HG03159 (cell line): Measurements from ENCODE around the gene DLGAP1.

Source experiments
- ATAC-seq: cut with Tn5 transposase; IDR thresholded peaks from one replicate; pipeline ENCODE4 v1.9.1; 2021; ENCODE audit warnings: mild to moderate bottlenecking, moderate library complexity; ENCODE audit not compliant: unreplicated experiment

The DLGAP1 gene

DNA sequence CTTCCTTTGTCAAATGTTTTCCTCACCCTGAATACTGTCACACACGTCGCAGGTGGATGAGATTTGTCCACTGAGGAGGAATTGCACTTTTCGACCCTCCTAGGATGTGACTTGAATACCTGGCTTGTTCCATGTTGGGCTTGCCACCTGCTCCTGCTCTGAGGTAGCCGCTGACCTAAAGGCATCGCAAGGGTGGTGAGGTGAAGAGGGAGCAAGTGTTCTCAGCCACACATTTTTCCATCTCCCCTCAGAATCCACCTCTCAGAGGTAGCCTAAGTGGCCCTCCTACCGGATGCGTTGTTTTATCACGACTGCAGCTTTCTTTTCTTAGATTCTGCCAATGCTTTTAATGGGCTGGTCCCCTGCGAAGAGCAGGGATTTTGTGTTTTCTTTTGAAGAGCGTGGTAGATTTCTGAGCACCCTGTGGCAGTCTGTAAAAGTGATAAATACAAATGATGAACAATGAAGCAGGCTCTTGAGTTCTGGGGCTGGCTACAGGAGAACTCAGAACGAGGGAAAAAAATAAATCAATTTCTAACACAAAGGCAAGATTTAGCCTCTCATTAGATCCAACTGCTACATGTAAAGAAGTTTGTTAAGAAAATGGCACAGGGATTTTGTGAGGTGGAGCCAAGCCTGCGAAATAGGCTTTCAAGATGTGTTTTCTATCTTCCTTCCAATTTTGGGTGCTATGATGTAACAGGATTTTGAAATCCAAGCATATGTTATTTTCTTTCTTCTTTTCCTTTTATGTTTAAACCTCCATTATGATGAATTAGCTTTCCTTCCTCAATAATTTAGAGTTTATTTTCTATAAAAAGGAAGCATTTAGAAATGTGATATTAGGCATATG, 618.4 kb downstream of the DLGAP1 start:
- ATAC-seq: no peak

DNA sequence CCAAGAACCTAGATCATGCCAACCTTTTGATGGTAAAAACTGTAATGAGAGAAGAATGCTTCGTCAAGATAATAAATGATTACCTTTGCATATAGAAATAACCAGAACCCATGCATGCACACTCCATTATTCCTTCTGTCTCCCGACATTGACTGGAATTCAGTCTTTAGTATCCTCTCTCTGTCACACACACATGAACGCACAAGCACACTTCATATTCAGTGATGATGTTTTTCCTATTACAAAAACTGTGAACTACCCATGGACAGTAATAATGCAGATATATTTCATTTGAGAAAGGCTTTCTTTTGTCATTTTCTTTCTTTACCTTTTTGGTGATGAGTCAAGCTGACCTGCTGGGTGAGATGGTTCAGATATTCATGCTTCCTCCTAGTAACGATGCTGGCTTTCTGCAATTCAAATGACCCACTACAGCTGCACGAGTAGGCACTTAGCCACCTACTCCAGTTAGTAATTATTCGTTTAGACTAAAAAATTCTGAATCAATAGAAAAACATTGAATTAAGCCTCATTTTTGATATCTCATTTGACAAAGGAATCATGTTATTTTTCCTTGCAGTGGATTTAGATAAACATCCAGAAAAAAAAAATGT, 623.0 kb downstream of the DLGAP1 start:
- ATAC-seq: no peak

DNA sequence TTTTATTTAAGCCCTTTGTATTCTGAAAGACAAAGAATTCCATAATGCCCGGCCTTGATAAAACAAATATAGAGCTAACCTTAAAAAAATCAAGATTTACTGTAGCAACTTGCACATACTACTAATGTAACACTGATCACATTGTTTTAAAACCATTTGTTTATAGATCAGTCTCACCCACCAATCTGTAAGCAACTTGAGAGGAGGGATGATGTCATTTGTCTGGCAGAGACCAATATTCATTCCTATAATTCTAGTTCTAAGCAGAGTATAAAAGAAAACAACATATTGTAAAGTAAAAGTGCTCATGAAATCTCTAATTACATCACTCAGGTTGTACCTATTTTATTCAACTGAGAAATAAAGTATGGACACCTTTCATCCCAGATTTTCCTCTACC, 624.5 kb downstream of the DLGAP1 start:
- ATAC-seq: no peak

DNA sequence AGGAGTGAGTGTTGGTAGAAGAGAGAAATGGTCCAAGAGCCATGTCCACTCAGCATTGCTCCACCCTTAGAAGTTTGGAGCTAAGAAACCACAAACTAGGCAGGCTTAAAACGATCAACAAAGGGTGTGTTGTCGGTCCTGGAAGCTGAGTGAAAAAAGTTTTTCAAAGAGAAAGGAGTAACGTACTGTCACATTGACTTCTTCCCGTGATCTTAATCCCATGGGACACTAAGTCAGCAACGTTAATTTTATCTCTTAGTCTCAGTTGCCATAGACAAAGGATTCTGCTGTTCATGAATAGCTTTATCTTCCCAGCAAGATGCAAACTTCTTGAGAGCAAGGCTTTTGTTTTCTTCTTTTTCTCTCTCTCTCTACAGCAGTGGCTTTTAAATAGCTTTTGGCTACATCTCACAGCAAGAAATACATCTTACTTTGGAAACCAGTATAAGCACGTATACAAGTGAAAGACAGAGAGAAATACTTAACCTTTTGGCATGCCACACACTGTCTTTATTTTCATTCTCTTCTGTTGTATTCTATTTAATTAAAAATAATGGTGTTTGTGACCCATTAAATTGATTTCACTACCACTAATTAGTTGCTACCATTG, 627.8 kb downstream of the DLGAP1 start:
- ATAC-seq: no peak

DNA sequence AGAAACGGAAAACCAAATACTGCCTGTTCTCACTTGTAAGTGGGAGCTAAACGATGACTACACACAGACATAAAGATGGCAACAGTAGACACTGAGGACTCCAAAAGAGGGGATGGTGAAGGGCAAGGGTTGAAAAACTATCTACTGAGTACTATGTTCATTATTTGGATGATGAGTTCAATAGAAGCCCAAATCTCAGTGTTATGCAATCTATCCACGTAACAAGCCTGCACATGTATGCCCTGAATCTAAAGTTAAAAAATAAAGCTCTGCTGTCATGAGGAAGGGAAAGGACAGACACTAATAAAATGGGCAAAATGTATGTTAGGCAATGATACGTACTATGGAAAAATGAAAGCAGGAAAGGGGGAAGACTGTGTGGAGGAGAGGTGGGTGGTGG, 629.1 kb downstream of the DLGAP1 start:
- no peak for ATAC-seq

DNA sequence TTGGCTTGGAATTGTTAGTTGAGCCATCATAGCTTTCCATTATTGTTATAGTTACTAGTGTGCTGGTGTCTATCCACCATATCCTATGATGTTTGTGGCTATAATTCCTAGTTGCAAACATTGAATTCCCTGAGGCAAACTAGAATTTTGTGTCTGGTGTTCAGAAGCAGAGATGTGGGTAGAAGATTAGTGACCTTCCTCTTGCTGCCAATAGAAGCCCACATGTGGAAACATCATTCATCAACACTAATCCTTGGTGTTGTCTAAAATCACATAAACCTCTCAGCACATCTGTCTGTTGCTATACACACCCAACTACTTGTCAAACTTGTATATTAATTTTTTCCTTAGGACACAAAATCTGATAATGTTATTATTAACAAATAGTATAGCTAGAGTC, 631.0 kb downstream of the DLGAP1 start:
- ATAC-seq: no peak

DNA sequence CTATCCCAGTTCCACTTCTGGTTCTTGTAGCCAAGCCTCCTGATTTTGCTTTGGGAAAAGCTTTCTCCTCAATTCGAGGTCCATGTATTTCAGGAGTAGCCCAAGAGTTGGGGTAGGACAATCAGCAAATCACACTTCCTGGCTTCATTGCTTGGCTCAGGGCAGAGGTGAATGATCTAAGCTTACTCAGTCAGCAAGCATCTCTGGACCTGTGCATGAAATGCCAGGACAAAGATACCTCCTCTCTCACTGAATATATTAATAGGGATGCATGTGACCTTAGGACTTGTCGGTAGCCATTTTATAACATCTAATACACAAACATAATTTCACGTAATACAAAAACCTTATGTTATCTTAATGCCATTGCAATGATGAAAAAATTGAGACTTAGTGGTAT, 632.0 kb downstream of the DLGAP1 start:
- no peak for ATAC-seq

DNA sequence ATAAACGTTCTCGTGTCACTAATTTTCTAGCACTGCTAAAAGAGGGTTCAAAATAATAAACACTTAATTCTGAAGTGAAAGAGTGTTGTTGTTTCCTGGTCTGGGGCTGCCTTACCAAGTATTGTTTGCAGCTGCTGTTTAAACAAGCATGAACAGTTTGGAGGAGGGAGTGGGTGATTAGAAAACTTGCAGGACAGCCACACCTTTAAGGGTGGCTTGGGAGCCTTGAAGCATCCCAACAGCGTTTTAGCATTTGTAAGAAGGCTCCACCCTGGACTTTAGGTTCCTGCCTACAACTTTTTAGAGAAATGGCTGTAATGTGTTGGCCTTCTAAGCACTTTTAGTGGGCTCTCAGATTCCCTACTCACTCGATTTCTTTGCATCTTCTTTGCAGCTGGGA, 633.6 kb downstream of the DLGAP1 start:
- ATAC-seq: no peak

DNA sequence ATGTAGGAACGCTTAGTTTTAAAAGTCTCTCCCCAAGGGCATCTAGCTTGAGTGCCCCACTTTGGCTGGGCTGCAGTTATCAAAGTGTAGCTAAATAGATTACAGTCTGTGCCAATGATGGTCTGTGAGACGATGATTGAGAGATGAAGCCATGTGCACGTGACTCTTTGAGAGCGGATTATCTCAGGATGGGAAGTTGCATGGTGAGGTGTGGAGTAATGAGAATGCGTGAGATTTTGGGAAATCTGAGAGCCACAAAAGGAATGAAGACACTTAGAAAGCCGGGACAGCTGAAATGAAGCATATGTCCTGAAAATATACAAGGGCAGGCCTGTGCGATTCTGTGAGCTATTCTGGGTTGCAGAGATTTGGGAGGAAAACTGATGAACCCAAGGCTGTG, 635.1 kb downstream of the DLGAP1 start:
- no peak for ATAC-seq

DNA sequence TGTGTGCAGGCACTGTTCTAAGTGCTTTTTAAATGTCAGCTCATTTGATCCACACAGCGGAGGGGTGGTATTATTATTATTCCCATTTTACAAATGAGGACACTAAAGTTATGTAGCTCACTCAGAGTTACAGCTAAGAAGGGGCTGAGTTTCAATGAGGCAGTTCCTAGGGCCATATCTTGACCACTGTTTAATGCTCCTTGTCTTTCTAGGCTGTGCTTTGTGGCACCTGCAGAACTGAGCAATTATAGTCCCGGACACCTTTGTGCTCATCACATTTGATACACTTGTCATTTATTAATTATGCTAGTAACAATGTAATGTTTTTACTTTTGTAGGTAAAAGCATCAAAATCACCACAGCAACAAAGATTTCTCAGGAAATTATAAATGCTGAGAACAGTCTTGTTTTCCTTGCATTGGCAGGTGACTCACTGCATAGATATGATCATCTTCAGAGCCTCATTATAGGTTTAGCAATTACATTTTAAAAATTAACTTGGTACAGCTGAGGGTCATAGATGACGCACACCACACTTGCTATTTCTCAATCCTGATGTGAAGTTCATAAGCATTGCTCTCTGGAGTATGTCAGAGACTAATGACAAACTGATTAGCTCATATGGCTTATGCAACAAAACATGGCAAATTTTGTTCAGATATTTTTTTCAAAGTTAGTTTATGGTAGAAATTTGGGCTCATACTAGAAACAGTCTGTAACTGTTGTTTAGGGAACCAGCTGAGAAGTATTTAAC, 638.3 kb downstream of the DLGAP1 start:
- ATAC-seq: no peak

DNA sequence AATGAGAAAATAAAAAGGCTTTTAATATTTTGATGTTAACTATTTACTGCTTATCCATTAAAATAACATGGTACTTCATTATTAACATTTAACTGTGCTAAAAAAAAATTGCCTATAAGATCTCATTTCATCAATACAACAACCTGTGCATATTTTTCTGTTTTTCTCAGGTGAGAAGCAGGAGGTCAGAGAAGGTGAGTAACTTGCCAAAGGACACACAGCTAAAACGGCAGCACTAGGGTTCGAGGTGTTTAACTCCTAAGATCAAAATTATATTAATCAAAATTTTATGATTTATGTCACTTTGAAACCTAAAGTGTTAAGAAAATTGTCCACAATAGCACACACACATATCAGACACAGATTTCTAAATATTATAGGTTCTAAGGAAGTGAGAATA, 639.1 kb downstream of the DLGAP1 start:
- no peak for ATAC-seq

DNA sequence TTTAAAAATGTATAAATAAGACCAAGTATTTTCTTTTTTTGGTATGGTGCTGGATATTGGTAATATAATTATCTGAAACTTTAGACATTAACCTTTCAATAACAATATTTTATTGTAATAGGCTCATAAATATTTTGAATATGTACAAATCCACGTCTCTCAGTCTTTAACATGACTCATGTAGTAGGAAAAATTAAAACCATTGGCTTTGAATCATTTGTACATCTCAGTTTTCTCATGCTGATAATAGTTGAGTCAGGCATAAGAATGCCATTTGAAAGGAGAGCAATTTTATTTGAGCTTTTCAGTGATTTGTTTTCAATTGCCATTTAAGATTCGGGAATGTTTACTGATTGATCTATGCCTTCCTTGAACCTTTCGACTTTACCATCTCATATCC, 640.3 kb downstream of the DLGAP1 start:
- no peak for ATAC-seq

DNA sequence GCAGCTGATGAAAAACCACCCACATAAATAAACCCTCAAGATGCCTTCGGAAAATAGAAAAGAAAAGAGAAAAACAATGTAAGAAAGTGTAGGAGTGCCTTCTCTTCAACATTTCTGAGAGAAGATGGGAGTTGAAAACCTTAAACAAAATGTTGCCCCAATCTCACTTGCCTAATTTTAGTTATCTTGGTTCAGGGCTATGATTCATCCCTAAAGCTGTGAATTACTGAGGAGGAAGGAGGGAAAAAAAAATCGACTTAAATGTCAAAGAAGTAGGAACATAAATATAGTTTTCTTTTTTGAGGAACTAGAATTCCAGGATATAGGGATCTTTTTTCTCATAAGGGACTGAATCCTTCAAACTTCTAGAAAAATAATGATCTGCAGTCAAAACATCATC, 644.8 kb downstream of the DLGAP1 start:
- ATAC-seq: no peak

DNA sequence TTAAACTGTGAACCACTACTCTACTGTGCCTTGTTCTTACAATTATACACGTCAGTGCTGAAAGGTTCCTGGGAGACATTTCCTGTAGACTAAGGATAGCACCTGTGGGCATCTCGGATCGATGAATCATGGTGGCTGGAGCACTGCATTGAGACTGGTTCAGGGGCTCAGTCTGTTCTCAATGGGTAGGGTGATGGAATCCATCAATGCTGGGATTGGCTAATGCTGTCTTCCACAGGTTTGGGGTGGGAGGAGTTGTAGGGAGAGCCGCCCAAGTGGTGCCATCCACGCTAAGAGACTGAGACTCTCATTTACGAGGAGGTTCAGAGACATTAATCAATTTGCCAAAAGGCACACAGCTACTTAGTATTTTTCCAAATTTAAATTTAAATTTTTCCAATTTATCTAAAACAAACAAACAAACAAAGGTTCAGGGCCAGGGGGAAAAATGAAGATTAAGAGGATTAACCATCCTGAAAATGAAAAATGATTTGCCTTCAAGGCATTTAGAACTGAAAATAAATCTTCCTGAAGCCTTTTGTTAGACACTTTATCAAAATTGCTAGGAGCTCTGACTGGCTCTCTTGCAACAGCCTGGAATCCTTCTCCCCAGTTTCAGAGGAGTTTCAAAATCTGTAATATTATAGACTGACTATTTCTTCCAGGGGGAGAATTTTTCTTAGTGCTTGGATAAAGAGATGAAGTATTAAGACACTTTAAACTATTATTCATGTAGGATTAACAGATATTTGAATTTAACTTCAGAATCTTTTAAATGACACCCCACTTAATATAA, 645.9 kb downstream of the DLGAP1 start:
- ATAC-seq: no peak

DNA sequence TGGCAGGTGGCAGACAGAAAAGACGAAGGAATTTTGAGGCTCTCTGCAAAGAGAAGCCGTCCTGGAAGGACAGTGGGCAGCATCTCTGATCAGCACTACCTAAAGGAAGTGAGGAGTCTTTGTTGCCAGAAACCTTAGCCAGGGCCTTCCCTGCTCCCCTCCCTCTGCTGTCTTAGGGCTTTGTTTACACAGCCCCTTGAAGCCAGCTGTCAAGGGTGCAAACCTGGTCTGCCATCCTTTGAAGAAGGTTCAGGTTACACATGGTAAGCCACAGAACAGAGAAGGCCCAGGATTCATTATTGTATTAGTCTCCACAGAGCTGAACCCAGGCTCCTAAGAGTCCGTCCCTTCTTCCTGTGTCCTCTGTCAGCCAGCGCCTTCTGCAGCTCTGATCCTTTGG, 648.5 kb downstream of the DLGAP1 start:
- no peak for ATAC-seq

DNA sequence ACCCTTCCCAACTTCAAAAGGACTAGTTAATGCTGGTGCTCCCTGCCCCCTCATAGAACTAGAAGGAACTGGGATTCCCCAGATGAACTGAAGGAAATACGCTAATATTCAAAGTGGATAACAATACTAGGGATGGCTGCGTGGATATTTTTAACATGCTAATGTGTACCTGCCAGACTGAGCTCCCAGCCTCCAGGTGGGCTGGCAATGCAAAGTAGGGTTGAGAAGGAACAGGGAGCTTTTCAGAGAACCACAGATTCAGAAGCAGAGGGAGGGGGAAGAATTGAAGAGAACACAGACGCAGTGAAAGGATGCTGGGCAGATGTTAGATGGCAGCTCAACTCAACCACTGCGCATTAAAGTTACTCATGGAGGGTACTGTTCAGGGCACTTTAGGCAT, 650.8 kb downstream of the DLGAP1 start:
- ATAC-seq: no peak

DNA sequence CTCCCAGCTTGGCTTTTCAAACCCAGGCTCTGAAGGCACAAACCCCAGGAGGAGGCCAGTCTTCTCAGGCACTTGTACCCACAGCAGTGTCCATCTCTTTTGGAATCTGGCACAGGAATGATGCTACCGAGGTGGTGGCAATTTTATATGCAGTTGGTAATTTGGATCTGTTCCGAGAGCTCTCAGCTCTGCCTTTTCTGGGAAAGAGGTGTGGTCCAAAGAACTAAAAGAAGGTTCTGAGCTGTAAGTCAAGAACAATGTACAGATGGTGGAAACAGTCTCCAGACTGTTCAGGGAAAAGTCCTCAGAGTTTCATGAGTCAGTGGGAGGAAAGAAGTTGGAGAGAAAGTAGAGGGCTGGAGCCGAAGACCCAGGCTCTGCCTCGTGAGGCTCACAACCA, 651.8 kb downstream of the DLGAP1 start:
- ATAC-seq: no peak

DNA sequence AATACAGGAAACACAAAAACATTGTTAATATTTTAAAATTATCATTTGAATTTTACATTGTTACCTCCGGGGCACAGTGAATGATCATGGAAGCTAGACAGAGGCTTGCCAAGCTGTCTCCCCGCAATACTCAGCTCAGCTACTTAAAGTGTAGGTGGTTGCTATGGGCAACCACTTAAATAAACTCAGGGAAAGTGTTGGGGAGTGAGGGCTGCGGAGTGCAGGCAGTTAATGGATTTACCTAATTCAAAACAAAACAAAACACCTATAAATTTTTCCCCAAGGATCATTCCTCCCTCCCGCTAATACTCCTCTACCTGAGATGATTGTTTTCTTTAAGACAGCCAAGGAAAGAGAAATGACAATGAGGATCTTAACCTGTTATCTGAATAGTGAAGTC, 655.6 kb downstream of the DLGAP1 start:
- ATAC-seq: no peak

DNA sequence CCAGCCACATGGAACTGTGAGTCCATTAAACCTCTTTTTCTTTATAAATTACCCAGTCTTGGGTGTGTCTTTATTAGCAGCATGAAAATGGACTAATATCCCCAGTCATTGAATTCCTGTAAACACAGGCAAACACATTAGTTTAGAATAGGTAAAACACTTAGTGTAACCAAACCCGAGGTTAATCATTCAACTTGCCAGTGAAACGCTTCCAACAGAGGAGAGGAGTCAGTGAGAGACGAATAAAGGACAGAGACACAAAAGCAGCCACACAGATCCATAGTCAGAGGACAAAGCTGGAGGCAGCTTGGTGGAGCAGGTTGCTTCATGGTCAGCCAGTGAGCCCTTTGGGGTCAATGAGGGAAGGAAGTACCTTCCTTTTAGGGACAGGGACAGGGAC, 657.1 kb downstream of the DLGAP1 start:
- no peak for ATAC-seq

DNA sequence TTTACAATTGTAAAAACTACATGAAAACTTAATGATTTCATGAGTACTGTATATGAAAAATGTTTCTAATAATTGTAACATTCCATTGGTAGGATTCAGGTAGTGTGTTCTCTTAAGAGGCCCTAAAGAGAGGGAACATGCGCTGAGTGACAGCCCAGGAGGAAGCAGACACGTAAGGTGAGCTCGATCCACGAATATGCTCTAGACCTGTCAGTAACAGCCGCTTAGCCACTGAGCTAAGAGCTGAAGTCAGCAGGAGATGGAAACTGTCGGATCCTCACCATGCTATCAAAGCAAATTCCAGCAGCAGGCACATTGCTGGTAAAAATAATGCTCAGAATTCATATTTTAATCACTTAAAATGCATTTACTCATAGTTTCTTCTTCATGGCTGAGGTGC, 658.7 kb downstream of the DLGAP1 start:
- no peak for ATAC-seq
